ENCODE results near the gene ENOPH1. TPM values are rescaled to one million over a fixed set of nuclear protein-coding genes. Genes with fewer than 3 reads are reported as not detected.

Gene ENOPH1
- total and polyA plus RNA-seq, 9 of the 15 experiments (the other 6 are each of a cell fraction or from before 2014, with no cell fraction given): 29.8 to 71.4 (median 48.9) TPM

GRCh38 chr4:82428969-82429727 is 1.2 kb upstream of the ENOPH1 start (continued):
- TF ChIP-seq PATZ1 (CRISPR knock-in tag; IDR thresholded peaks at IDR 0.05; ENCODE audit: borderline replicate concordance) (no peak), ZNF121 (CRISPR knock-in tag; conservative IDR thresholded peaks at IDR 0.05) (no peak), ZNF785 (CRISPR knock-in tag; IDR thresholded peaks at IDR 0.05) (no peak), PPARD (CRISPR knock-in tag; IDR thresholded peaks at IDR 0.05) (no peak), OTX1 (CRISPR knock-in tag; IDR thresholded peaks at IDR 0.05) (no peak), U2AF2 (optimal IDR thresholded peaks at IDR 0.05; ENCODE audit: low read depth, low read length) (no peak), HDAC6 (IDR thresholded peaks at IDR 0.05; ENCODE audit: low read depth, low read length) (no peak), MAFF (IDR thresholded peaks at IDR 0.05; ENCODE audit: low read length) (no peak), ZNF384 (IDR thresholded peaks at IDR 0.05; ENCODE audit: low read depth, low read length) (no peak), ZNF197 (CRISPR knock-in tag; IDR thresholded peaks at IDR 0.05; ENCODE audit: low read depth) (no peak), NFXL1 (CRISPR knock-in tag; IDR thresholded peaks at IDR 0.05) (no peak), HMG20B (CRISPR knock-in tag; IDR thresholded peaks at IDR 0.05) (no peak), ZNF79 (CRISPR knock-in tag; IDR thresholded peaks at IDR 0.05; ENCODE audit: low read depth) (no peak), AFF4 (CRISPR knock-in tag; IDR thresholded peaks at IDR 0.05) (peak; percentile 94), SMAD3 (CRISPR knock-in tag; conservative IDR thresholded peaks at IDR 0.05) (no peak), RBM15 (IDR thresholded peaks at IDR 0.05; ENCODE audit: insufficient read depth, low read length) (0 out of 2 replicates have a peak, but pooled peaks have one; percentile 75), ZNF347 (CRISPR knock-in tag; IDR thresholded peaks at IDR 0.05; ENCODE audit: low read depth) (no peak), FOXA1 (IDR thresholded peaks at IDR 0.05; ENCODE audit: borderline replicate concordance) (no peak), ZNF436 (CRISPR knock-in tag; IDR thresholded peaks at IDR 0.05) (no peak), POLR2H (tag; IDR thresholded peaks at IDR 0.05; ENCODE audit: low read depth) (peak; percentile 93), L3MBTL2 (IDR thresholded peaks at IDR 0.05) (peak; percentile 54), GMEB1 (CRISPR knock-in tag; IDR thresholded peaks at IDR 0.05) (peak; percentile 35; the same call in 1 of the 2 replicates), TAL1 (IDR thresholded peaks at IDR 0.05) (no peak)
